Measurements from ENCODE around the gene TMEM255B. TPM values are rescaled to one million over a fixed set of nuclear protein-coding genes. Genes with fewer than 3 reads are reported as not detected.
"Not testable (repeated sequence)": the region's sequence is repeated elsewhere in the genome, so short reads cannot be mapped to it uniquely, and the experiment has no call there.

TMEM255B gene
- total RNA-seq, 1 donor from 2014 or later, result 321 TPM

DNA sequence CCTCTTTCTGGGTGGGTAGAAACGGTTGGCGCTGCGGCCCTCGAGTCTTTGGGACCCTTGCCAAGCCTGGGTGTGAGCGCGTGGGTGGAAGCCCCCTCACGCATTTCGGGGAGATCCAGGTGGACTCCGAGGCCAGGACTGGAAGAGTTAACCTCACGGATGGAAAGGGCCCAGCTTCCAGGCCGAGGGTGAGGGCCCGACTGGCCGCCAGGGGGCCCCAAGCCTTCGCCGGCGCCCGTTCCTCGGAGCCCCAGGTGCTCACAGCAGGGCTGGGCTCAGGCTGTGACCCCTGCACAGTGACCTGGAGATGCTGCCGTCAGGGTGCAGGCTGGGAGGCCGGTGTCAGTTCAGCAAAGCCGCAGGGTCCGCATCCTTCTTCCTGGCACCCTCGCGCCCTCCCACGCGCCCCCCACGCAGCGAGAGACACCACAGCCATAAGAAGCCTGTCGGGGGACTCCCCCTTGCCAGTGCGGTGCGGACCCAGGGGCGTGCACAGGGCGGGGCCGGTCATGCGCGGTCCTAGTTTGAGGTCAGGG, 34.2 kb upstream of the TMEM255B start:
- no peaks in the 10 kb centered on the region for H3K9me3 Mint-ChIP-seq (ENCODE audit: unreplicated experiment)
- H3K27me3 Mint-ChIP-seq (ENCODE audit: unreplicated experiment), result peaks cover 11% of the 10 kb centered on the region
- peaks cover 17% of the 10 kb centered on the region for H3K4me1 Mint-ChIP-seq (ENCODE audit: unreplicated experiment)
- TF ChIP-seq CTCF (IDR thresholded peaks at IDR 0.05; ENCODE audit: unreplicated experiment), result peak; percentile 83
- H3K27ac Mint-ChIP-seq (ENCODE audit: unreplicated experiment), result no peak overlapping the region
- peak overlapping the region; percentile 78 for H3K4me3 Mint-ChIP-seq (ENCODE audit: unreplicated experiment)
- DNase-seq (ENCODE audit: low spot score), result peak; percentile 87
- no peaks in the 10 kb centered on the region for H3K36me3 Mint-ChIP-seq (ENCODE audit: low read depth, unreplicated experiment)

GRCh38 chr13:113725329-113726105, 33.5 kb upstream of the TMEM255B start:
- Mint-ChIP-seq H3K4me1 (ENCODE audit: unreplicated experiment) (peaks cover 17% of the 10 kb centered on the region), H3K27me3 (ENCODE audit: unreplicated experiment) (peaks cover 11% of the 10 kb centered on the region)
- not testable (repeated sequence) for H3K36me3 Mint-ChIP-seq (ENCODE audit: low read depth, unreplicated experiment); H3K4me3 Mint-ChIP-seq (ENCODE audit: unreplicated experiment); H3K9me3 Mint-ChIP-seq (ENCODE audit: unreplicated experiment); H3K27ac Mint-ChIP-seq (ENCODE audit: unreplicated experiment)
- peak; percentile 59 for DNase-seq (ENCODE audit: low spot score)

DNA sequence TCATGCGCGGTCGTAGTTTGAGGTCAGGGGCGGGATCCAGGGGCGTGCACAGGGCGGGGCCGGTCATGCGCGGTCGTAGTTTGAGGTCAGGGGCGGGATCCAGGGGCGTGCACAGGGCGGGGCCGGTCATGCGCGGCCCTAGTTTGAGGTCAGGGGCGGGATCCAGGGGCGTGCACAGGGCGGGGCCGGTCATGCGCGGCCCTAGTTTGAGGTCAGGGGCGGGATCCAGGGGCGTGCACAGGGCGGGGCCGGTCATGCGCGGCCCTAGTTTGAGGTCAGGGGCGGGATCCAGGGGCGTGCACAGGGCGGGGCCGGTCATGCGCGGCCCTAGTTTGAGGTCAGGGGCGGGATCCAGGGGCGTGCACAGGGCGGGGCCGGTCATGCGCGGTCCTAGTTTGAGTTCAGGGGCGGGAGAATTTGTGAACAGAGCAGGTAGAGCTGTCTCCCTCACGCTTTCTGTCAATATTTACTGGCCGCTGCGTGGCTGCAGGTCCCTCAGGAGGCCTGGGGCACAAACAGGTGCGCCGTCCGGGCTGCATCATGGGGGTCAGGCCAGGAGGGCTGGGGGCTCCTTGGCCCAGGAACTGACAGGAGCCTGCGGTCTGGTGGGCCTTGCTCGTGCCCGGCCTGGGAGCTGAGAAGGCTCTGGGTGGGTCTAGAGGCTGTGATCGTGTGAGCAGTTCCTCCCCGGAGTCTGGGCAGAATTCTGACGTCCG, 32.8 kb upstream of the TMEM255B start:
- peaks cover 17% of the 10 kb centered on the region for H3K4me1 Mint-ChIP-seq (ENCODE audit: unreplicated experiment)
- DNase-seq (ENCODE audit: low spot score); H3K27ac Mint-ChIP-seq (ENCODE audit: unreplicated experiment); H3K4me3 Mint-ChIP-seq (ENCODE audit: unreplicated experiment); H3K9me3 Mint-ChIP-seq (ENCODE audit: unreplicated experiment); H3K36me3 Mint-ChIP-seq (ENCODE audit: low read depth, unreplicated experiment): not testable (repeated sequence)
- peaks cover 11% of the 10 kb centered on the region for H3K27me3 Mint-ChIP-seq (ENCODE audit: unreplicated experiment)

DNA sequence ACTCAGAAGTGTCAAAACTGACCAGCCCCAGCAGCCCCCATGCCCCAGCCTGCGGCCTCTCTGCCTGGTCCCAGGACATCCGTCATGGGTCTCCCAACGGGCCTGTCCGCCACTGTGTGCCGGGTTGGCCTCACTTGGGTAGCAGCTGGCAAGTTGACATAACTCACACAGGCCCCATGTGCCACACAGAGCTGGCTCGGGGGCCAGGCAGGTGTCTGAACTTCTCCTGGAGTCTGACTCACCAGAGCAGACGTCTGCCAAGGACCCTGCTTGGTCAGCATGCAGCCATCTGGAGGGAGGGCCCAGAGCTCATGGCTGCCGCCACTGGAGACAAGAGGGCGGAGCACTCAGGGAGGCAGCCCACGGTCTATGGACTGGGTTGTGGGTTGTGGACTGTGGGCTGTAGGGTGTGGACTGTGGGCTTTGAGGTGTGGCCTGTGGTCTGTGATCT, 32.0 kb upstream of the TMEM255B start:
- DNase-seq (ENCODE audit: low spot score), result no peak
- peaks cover 11% of the 10 kb centered on the region for H3K27me3 Mint-ChIP-seq (ENCODE audit: unreplicated experiment)
- no peak overlapping the region for H3K27ac Mint-ChIP-seq (ENCODE audit: unreplicated experiment)
- H3K4me1 Mint-ChIP-seq (ENCODE audit: unreplicated experiment), result peaks cover 17% of the 10 kb centered on the region
- no peaks in the 10 kb centered on the region for H3K9me3 Mint-ChIP-seq (ENCODE audit: unreplicated experiment)
- TF ChIP-seq CTCF (IDR thresholded peaks at IDR 0.05; ENCODE audit: unreplicated experiment), result no peak
- no peaks in the 10 kb centered on the region for H3K36me3 Mint-ChIP-seq (ENCODE audit: low read depth, unreplicated experiment)
- H3K4me3 Mint-ChIP-seq (ENCODE audit: unreplicated experiment), result no peak overlapping the region

GRCh38 chr13:113728571-113729054, 30.4 kb upstream of the TMEM255B start:
- peak overlapping the region; percentile 47 for H3K4me3 Mint-ChIP-seq (ENCODE audit: unreplicated experiment)
- no peak overlapping the region for H3K27ac Mint-ChIP-seq (ENCODE audit: unreplicated experiment)
- H3K9me3 Mint-ChIP-seq (ENCODE audit: unreplicated experiment), result no peaks in the 10 kb centered on the region
- no peak for TF ChIP-seq CTCF (IDR thresholded peaks at IDR 0.05; ENCODE audit: unreplicated experiment)
- no peak for DNase-seq (ENCODE audit: low spot score)
- H3K27me3 Mint-ChIP-seq (ENCODE audit: unreplicated experiment), result peaks cover 10% of the 10 kb centered on the region
- peaks cover 11% of the 10 kb centered on the region for H3K4me1 Mint-ChIP-seq (ENCODE audit: unreplicated experiment)
- H3K36me3 Mint-ChIP-seq (ENCODE audit: low read depth, unreplicated experiment), result no peaks in the 10 kb centered on the region
